ENCODE data around the gene MYH6.

MYH6 gene

DNA sequence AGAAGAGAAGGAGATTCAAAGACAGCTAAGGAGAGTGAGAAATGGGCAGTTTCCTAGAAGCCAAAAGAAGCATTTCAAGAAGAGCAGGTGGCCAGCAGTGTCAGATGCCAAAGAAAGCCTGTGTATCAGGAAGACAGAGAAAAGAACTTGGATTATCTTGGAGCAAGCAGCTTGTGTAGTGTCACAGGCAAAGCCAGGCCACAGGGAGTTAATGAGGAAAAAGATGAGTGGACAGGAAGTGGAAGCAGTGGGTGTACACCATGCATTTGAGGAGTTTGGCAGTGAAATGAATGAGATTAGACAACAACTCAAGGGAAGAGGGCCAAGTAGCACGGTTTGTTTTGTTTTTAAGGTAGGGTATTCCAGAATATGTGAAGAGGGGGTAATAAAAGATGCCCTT is 33.0 kb upstream of the MYH6 start:
- no peak for FAIRE-seq
- DNase-seq (ENCODE audit: insufficient read length, low spot score), result no peak
- TF ChIP-seq POLR2A (IDR thresholded peaks at IDR 0.05; ENCODE audit: low read depth, low read length), result no peak

DNA sequence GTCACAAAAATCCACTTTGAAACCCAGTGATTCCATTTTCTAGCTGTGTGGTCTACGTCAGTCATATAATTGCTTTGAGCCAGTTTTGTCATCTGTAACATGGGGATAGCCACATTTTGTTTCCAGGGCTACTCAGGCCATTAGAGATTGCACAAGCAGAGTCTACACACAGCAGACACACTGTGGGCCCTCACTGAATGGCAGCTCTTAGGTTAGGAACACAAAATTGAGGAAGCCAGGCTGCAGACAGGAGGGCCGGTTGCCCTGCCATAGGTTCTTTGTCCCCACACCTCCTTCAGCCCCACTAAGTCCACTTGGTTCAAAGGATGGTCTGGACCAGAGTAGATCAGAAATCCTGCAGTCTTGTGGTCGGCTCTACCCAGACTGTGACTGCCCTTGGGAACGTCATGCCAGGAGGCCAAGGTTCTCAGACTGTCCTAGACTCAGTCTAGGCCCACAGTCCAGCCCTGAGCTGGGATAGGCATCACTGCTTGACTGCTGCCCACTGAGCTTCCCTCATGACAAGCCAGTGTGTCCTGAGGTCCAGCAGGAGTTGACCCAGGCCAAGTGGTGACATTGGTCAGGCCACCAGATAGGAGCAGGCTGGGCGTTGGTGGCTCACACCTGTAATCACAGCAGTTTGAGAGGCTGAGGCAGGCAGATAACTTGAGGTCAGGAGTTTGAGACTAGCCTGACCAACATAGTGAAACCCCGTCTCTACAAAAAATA is 31.2 kb upstream of the MYH6 start:
- DNase-seq (ENCODE audit: insufficient read length, low spot score) (no peak), FAIRE-seq (no peak)
- no peak for TF ChIP-seq POLR2A (IDR thresholded peaks at IDR 0.05; ENCODE audit: low read depth, low read length)

- FAIRE-seq (no peak), DNase-seq (ENCODE audit: insufficient read length, low spot score) (no peak)
- no peak for TF ChIP-seq POLR2A (IDR thresholded peaks at IDR 0.05; ENCODE audit: low read depth, low read length)
Measured at GRCh38 chr14:23438101-23438971, 30.3 kb upstream of the MYH6 start.

DNA sequence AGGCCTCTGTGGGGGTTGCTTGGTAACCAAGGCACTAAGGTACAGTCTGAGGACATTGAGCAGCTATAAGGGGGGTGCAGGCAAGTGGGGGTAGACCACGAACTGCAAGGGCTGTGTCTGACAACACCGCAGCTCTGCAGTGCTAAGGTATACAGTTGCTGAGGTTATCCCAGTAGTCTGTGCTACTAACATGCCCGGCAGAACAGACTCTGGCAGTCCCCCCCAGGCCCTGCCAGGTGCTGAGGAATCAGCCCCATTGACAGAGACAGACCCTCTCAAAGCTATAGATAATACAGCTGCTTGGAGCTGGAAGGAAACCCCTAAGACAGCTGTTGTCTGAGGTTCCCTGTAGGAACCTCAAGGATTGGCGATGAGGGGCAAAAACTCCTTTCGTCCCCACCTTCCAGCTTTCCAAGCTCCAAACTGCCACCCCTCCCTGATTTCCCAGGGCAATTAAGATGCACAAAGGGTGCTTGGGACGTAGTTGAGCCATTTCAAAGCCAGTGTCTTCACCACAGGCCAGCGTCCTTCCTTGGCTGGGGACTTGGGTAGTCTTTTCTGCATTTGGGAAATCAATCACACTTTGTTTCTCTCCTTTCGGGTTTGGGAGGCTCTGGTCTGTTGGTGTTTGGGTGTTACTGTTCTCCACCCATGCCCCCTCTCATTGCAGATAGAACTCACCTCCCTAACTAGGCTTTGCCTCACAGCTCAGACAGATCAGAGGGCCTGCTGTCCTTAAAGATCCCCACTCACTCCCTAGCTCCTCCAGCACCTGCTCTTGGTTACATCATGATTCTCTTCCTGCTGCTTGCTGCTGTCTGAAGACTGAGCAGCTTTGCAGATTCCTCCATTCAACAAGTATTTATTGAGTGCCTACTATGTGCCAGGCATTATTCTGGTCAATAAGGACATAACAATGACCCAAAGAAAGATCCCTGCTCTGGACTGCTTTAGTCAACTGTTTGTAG is 29.3 kb upstream of the MYH6 start:
- DNase-seq (ENCODE audit: insufficient read length, low spot score), result no peak
- no peak for FAIRE-seq
- no peak for TF ChIP-seq POLR2A (IDR thresholded peaks at IDR 0.05; ENCODE audit: low read depth, low read length)

GRCh38 chr14:23436327-23437132 is 28.5 kb upstream of the MYH6 start:
- DNase-seq (ENCODE audit: insufficient read length, low spot score), result no peak
- TF ChIP-seq POLR2A (IDR thresholded peaks at IDR 0.05; ENCODE audit: low read depth, low read length), result no peak
- no peak for FAIRE-seq

DNA sequence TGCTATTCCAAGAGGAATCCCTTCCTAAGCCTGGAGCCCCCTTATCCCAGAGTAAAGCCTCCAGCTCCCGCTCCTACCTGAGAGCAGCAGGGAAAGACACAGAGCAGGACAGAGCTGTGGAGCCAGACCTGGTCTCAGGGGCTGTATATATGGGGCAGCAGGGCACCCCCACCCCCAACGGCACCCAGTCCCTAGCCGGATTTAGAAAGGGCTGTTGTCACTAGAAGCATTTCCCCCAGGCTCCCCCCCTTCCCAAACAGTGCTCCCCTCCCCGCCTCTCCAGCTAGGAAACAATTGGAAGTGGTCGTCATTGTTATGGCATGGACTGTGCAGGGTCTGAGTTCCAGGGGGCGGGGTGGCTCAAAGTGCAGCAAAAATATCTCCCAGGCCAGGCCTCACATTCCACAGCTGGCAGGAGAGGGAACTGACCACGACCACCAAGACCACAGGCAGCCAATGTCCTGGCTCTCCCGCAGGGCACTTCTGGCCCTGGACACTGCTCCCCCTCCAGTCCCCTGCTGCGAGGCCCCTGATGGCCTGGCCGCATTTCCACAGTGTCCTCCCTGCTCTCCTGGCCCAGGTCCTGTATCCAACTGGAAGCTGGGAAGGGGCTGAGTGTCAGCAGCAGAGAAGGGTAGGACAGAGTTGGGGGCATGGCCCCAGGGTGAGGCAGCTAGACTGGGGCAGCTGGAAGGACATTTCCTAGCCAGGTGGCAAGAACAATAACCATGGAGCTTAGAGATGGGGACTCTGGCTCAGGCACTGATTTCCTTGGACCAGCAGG is 27.7 kb upstream of the MYH6 start, which contains the start of gene MYH7:
Gene MYH7 (minus strand): TSS at position 118 of the 784 bp plus-strand sequence. CDS start 1,928 bp downstream, outside the sequence.
- FAIRE-seq (no peak), DNase-seq (ENCODE audit: insufficient read length, low spot score) (no peak)
- TF ChIP-seq POLR2A (IDR thresholded peaks at IDR 0.05; ENCODE audit: low read depth, low read length), result no peak

GRCh38 chr14:23434488-23435222 is 26.6 kb upstream of the MYH6 start:
- TF ChIP-seq POLR2A (IDR thresholded peaks at IDR 0.05; ENCODE audit: low read depth, low read length), result no peak
- no peak for DNase-seq (ENCODE audit: insufficient read length, low spot score)
- no peak for FAIRE-seq

GRCh38 chr14:23433457-23433856 is 25.4 kb upstream of the MYH6 start:
- TF ChIP-seq POLR2A (IDR thresholded peaks at IDR 0.05; ENCODE audit: low read depth, low read length), result no peak
- DNase-seq (ENCODE audit: insufficient read length, low spot score) (no peak), FAIRE-seq (no peak)

DNA sequence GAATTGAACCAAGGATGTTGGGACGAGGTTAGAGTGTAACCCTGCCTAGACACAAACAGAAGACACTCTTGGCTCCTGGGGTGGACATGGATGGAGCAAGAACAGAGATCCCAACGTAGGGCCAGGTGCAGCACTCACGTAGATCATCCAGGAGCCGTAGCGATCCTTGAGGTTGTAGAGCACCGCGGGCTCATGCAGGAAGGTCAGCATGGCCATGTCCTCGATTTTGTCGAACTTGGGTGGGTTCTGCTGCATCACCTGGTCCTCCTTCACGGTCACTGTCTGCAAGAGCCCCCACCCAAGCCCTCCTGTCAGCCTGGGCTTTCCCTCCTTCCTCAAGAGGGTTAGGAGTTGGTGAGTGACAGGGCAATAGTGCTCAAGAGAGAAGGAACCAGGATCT is 24.9 kb upstream of the MYH6 start:
- DNase-seq (ENCODE audit: insufficient read length, low spot score), result no peak
- TF ChIP-seq POLR2A (IDR thresholded peaks at IDR 0.05; ENCODE audit: low read depth, low read length), result no peak
- FAIRE-seq, result no peak

- FAIRE-seq (no peak), DNase-seq (ENCODE audit: insufficient read length, low spot score) (no peak)
- no peak for TF ChIP-seq POLR2A (IDR thresholded peaks at IDR 0.05; ENCODE audit: low read depth, low read length)
Measured at GRCh38 chr14:23432102-23432925, 24.2 kb upstream of the MYH6 start.

DNA sequence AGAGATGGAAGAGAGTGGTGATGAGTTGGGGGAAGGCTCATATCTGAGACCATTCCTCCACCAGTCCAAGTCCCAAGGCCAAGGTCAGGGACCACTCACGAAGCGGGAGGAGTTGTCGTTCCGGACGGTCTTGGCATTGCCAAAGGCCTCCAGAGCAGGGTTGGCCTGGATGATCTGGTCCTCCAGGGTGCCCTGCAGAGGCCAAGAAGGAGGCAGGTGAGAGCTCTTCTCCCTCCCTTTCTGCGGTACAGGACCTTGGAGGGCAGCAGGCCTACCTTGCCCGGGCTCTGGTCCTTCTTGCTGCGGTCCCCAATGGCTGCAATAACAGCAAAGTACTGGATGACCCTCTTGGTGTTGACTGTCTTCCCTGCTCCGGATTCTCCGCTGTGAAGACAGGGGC is 23.4 kb upstream of the MYH6 start:
- no peak for TF ChIP-seq POLR2A (IDR thresholded peaks at IDR 0.05; ENCODE audit: low read depth, low read length)
- FAIRE-seq (no peak), DNase-seq (ENCODE audit: insufficient read length, low spot score) (no peak)

All from H54 (cell line).